H1 (cell line): ENCODE data around the gene BIN1. TPM values are rescaled to one million over a fixed set of nuclear protein-coding genes. Genes with fewer than 3 reads are reported as not detected.

ENCODE experiments used
- CTCF ChIA-PET: fragments of 300-600 bp; sonication (Branson Sonifier 250); formaldehyde crosslinking; loops from one replicate; lab custom pipeline; 2021; ENCODE audit not compliant: partially characterized antibody; lab: Charles Lee
- POLR2A ChIA-PET: fragments of 300-600 bp; sonication (Branson Sonifier 250); formaldehyde crosslinking; loops from one replicate; lab custom pipeline; 2021; ENCODE audit warnings: inconsistent platforms; ENCODE audit not compliant: partially characterized antibody; lab: Charles Lee
- DNase-seq, 2 experiments: peaks; one replicate each; pipeline versions ENCODE4 v3.0.0 to v3.0.0-alpha.2; 2010 to 2022; ENCODE audit warnings: low spot score in 2 of 2, low read depth in 1 of 2, mixed read lengths in 1 of 2
- FAIRE-seq: peaks from 2 replicates; lab custom pipeline; 2011; peaks lifted over from hg19 to GRCh38; lab: Jason Lieb, UNC
- H2AFZ ChIP-seq: 2 replicates; pipeline ENCODE4 v1.8.1; 2012; ENCODE audit warnings: low read length, inconsistent platforms
- H2AK5ac ChIP-seq: 2 replicates; pipeline ENCODE4 v1.6.1; 2013; ENCODE audit warnings: low read depth, low read length
- H2BK120ac ChIP-seq: replicated peaks from 2 replicates; pipeline ENCODE3; 2013; ENCODE audit warnings: low read depth, low read length, inconsistent platforms
- H2BK12ac ChIP-seq: 2 replicates; pipeline ENCODE4 v1.6.1; 2013; ENCODE audit warnings: low read depth, low read length
- H2BK15ac ChIP-seq: 2 replicates; pipeline ENCODE4 v1.6.1; 2013; ENCODE audit warnings: low read length
- H2BK20ac ChIP-seq: 2 replicates; pipeline ENCODE4 v1.6.1; 2013; ENCODE audit warnings: low read length
- H2BK5ac ChIP-seq: 2 replicates; pipeline ENCODE4 v1.6.1; 2013; ENCODE audit warnings: low read depth, low read length
- H3K14ac ChIP-seq: 2 replicates; pipeline ENCODE4 v1.6.1; 2013; ENCODE audit warnings: inconsistent platforms; ENCODE audit not compliant: insufficient read length
- H3K18ac ChIP-seq: 2 replicates; pipeline ENCODE4 v1.6.1; 2013; ENCODE audit warnings: low read length; ENCODE audit errors: extremely low read depth
- H3K23ac ChIP-seq: 2 replicates; pipeline ENCODE4 v1.6.1; 2013; ENCODE audit warnings: inconsistent platforms; ENCODE audit not compliant: insufficient read length
- H3K23me2 ChIP-seq: 2 replicates; pipeline ENCODE4 v1.6.1; 2013; ENCODE audit warnings: low read depth, low read length
- H3K27ac ChIP-seq: 2 replicates; pipeline ENCODE4 v1.6.1; 2011; ENCODE audit warnings: low read depth, low read length, inconsistent platforms
- H3K27me3 ChIP-seq, 4 experiments: replicated peaks in 1 of 4; 1 replicate in 1 of 4; 2 replicates in 3 of 4; pipeline versions ENCODE4 v1.6.1 to v1.8.1; 2011 to 2013; ENCODE audit warnings: low read length in 3 of 4, mild to moderate bottlenecking in 3 of 4, inconsistent platforms in 2 of 4, mixed read lengths in 2 of 4, moderate library complexity in 1 of 4; ENCODE audit not compliant: control insufficient read depth in 3 of 4, insufficient read depth in 3 of 4; ENCODE audit errors: extremely low read depth in 1 of 4
- H3K36me3 ChIP-seq, 4 experiments: 2 replicates each; pipeline versions ENCODE4 v1.6.1 to v1.8.1; 2011 to 2013; ENCODE audit warnings: mild to moderate bottlenecking in 4 of 4, low read length in 3 of 4, moderate library complexity in 2 of 4, control low read depth in 1 of 4, inconsistent platforms in 1 of 4; ENCODE audit not compliant: insufficient read depth in 4 of 4, control insufficient read depth in 2 of 4
- H3K4ac ChIP-seq: replicated peaks from 2 replicates; pipeline ENCODE3; 2013; ENCODE audit warnings: low read length, low read depth, mixed read lengths, inconsistent platforms; ENCODE audit not compliant: insufficient read length
- H3K4me1 ChIP-seq, 4 experiments: replicated peaks in 1 of 4; 1 replicate in 1 of 4; 2 replicates in 3 of 4; pipeline versions ENCODE4 v1.6.1 to v1.8.1; 2011 to 2013; ENCODE audit warnings: low read length in 3 of 4, inconsistent platforms in 2 of 4, mixed read lengths in 1 of 4; ENCODE audit not compliant: insufficient read depth in 4 of 4, control insufficient read depth in 3 of 4
- H3K4me2 ChIP-seq, 2 experiments: 2 replicates each; pipeline versions ENCODE4 v1.6.1 to v1.8.1; 2011 to 2013; ENCODE audit warnings: low read depth in 2 of 2, low read length in 2 of 2, control low read depth in 1 of 2, inconsistent platforms in 1 of 2, mild to moderate bottlenecking in 1 of 2; ENCODE audit not compliant: insufficient read depth in 1 of 2
- H3K4me3 ChIP-seq, 4 experiments: fragments of 200-600, 300-600 bp in 1 of 4; sonication (generic), shearing (Covaris generic), sonication (Bioruptor Twin) in 1 of 4; 2 replicates each; pipeline versions ENCODE4 v1.5.1 to v1.8.1; 2011 to 2016; ENCODE audit warnings: low read length in 4 of 4, low read depth in 3 of 4, control low read depth in 2 of 4, inconsistent platforms in 2 of 4, mild to moderate bottlenecking in 2 of 4, mixed read lengths in 1 of 4, moderate library complexity in 1 of 4; ENCODE audit not compliant: insufficient read depth in 2 of 4; ENCODE audit errors: extremely low read depth in 1 of 4
- H3K56ac ChIP-seq: replicated peaks from 2 replicates; pipeline ENCODE3; 2013; ENCODE audit warnings: low read depth, mild to moderate bottlenecking, mixed read lengths, low read length, inconsistent platforms; ENCODE audit not compliant: insufficient read length
- H3K79me1 ChIP-seq: 2 replicates; pipeline ENCODE4 v1.6.1; 2013; ENCODE audit warnings: low read depth, low read length, control low read depth
- H3K79me2 ChIP-seq, 2 experiments: 2 replicates each; pipeline versions ENCODE4 v1.6.1 to v1.8.1; 2012 to 2013; ENCODE audit warnings: low read length in 2 of 2, mild to moderate bottlenecking in 2 of 2, inconsistent platforms in 1 of 2; ENCODE audit not compliant: insufficient read depth in 2 of 2, control insufficient read depth in 1 of 2
- H3K9ac ChIP-seq, 4 experiments: replicated peaks in 1 of 4; 1 replicate in 1 of 4; 2 replicates in 3 of 4; pipeline versions ENCODE4 v1.6.1 to v1.8.1; 2011 to 2013; ENCODE audit warnings: low read depth in 3 of 4, low read length in 3 of 4, control low read depth in 2 of 4, mild to moderate bottlenecking in 2 of 4, moderate library complexity in 2 of 4, inconsistent platforms in 1 of 4; ENCODE audit errors: extremely low read depth in 1 of 4
- H3K9me3 ChIP-seq, 2 experiments: 2 replicates each; pipeline versions ENCODE4 v1.6.1 to v1.8.1; 2012 to 2013; ENCODE audit warnings: mild to moderate bottlenecking in 2 of 2, moderate library complexity in 2 of 2, control low read depth in 1 of 2, inconsistent platforms in 1 of 2, low read depth in 1 of 2, low read length in 1 of 2, mixed read lengths in 1 of 2; ENCODE audit not compliant: insufficient read depth in 2 of 2
- H4K20me1 ChIP-seq, 2 experiments: replicated peaks in 1 of 2; 2 replicates each; pipeline versions ENCODE3 to v1.8.1; 2011 to 2013; ENCODE audit warnings: inconsistent platforms in 2 of 2, low read length in 2 of 2, mild to moderate bottlenecking in 1 of 2; ENCODE audit not compliant: insufficient read depth in 2 of 2, control insufficient read depth in 1 of 2
- H4K5ac ChIP-seq: 2 replicates; pipeline ENCODE4 v1.6.1; 2013; ENCODE audit warnings: low read length, low read depth, mixed read lengths, inconsistent platforms; ENCODE audit not compliant: insufficient read length
- H4K8ac ChIP-seq: 2 replicates; pipeline ENCODE4 v1.8.0; 2013; ENCODE audit warnings: mild to moderate bottlenecking, moderate library complexity, low read length, inconsistent platforms; ENCODE audit not compliant: insufficient read depth; ENCODE audit errors: extremely low read depth
- H4K91ac ChIP-seq: replicated peaks from 2 replicates; pipeline ENCODE3; 2013; ENCODE audit warnings: low read length, mixed read lengths, inconsistent platforms; ENCODE audit not compliant: insufficient read length
- CHD2 ChIP-seq: IDR thresholded peaks from 2 replicates; pipeline ENCODE4 v1.6.1; 2012; ENCODE audit warnings: low read length, improper control_type of control experiment
- CTCF ChIP-seq, 3 experiments: IDR thresholded peaks; 1 replicate in 2 of 3; 2 replicates in 1 of 3; pipeline versions ENCODE4 v1.5.1 to v1.6.1; 2011; ENCODE audit warnings: low read length in 3 of 3, mild to moderate bottlenecking in 3 of 3, inconsistent platforms in 2 of 3, low read depth in 1 of 3, moderate library complexity in 1 of 3; ENCODE audit not compliant: insufficient read depth in 1 of 3; ENCODE audit errors: control extremely low read depth in 1 of 3
- E2F6 ChIP-seq: IDR thresholded peaks from 2 replicates; pipeline ENCODE4 v1.6.1; 2012; ENCODE audit warnings: inconsistent platforms
- EP300 ChIP-seq, 2 experiments: IDR thresholded peaks; 1 replicate in 1 of 2; 2 replicates in 1 of 2; pipeline ENCODE4 v1.6.1; 2011 to 2012; ENCODE audit warnings: low read depth in 2 of 2, low read length in 2 of 2, mild to moderate bottlenecking in 2 of 2, borderline replicate concordance in 1 of 2, inconsistent platforms in 1 of 2, moderate library complexity in 1 of 2
- HDAC2 ChIP-seq, 2 experiments: fragments of 300-600 bp in 1 of 2; sonication (generic) in 1 of 2; IDR thresholded peaks; 2 replicates each; pipeline ENCODE4 v1.6.1; 2011 to 2012; ENCODE audit warnings: low read depth in 2 of 2, low read length in 2 of 2, mild to moderate bottlenecking in 2 of 2, moderate library complexity in 2 of 2, borderline replicate concordance in 1 of 2, inconsistent platforms in 1 of 2
- NANOG ChIP-seq: IDR thresholded peaks from 2 replicates; pipeline ENCODE4 v1.6.1; 2011; ENCODE audit warnings: low read length, low read depth, mild to moderate bottlenecking, inconsistent platforms; ENCODE audit not compliant: insufficient read depth, poor library complexity, severe bottlenecking
- RAD21 ChIP-seq, 2 experiments: IDR thresholded peaks in 1 of 2; conservative IDR thresholded peaks in 1 of 2; 2 replicates each; pipeline ENCODE4 v1.6.1; 2011; ENCODE audit warnings: low read depth in 2 of 2, low read length in 2 of 2, improper control_type of control experiment in 1 of 2, inconsistent platforms in 1 of 2, mild to moderate bottlenecking in 1 of 2, moderate library complexity in 1 of 2
- RFX5 ChIP-seq: IDR thresholded peaks from 2 replicates; pipeline ENCODE4 v1.6.1; 2011; ENCODE audit warnings: low read depth, low read length, improper control_type of control experiment, borderline replicate concordance
- SP1 ChIP-seq: IDR thresholded peaks from 2 replicates; pipeline ENCODE4 v1.6.1; 2011; ENCODE audit warnings: low read depth, low read length
- WGBS, 2 experiments: shearing (Covaris generic) in 1 of 2; methylation state at CpG; one replicate each; pipeline versions ENCODE4 v1.1.6 to v1.1.7; 2013 to 2015; ENCODE audit warnings: low lambda C conversion rate in 2 of 2, mixed read lengths in 2 of 2, inconsistent platforms in 1 of 2, low coverage in 1 of 2, missing lambda C conversion rate in 1 of 2; ENCODE audit not compliant: insufficient replicate concordance in 2 of 2, insufficient coverage in 1 of 2, insufficient read length in 1 of 2; ENCODE audit errors: extremely low coverage in 1 of 2, missing lambda C conversion rate in 1 of 2; 5-methylcytosine and 5-hydroxymethylcytosine counted together
- polyA plus RNA-seq, 7 experiments: library from polyadenylated mRNA; depleted of rRNA in 3 of 7; stranded (reverse) in 5 of 7; unstranded in 2 of 7; fragments of >200 nt in 5 of 7; fragments of 200-250 nt in 2 of 7; gene quantifications; 1 replicate in 5 of 7; 2 replicates in 1 of 7; 4 replicates in 1 of 7; pipeline versions ENCODE4 v1.2.1 to v1.2.3, GENCODE V29; 2011 to 2013; ENCODE audit warnings: missing spikeins in 2 of 7, mixed read lengths in 2 of 7
- total RNA-seq: library from RNA; stranded (reverse); fragmentation: NEBNext Ultra II Directional; extraction: Animal tissue kit (Norgen Biotek cat#: 25700); gene quantifications from 2 replicates; pipeline ENCODE4 v1.2.1, GENCODE V29; 2021

The BIN1 gene
- total and polyA plus RNA-seq, 2 of the 8 experiments (the other 6 are each of a cell fraction or from before 2014, with no cell fraction given), result 23.6 to 35.6 TPM

GRCh38 chr2:127072396-127072795, 34.6 kb downstream of the BIN1 start:
- CTCF ChIA-PET, result interaction anchor here (1.0 to 12.7 kb wide), 11 partner anchors 7 to 98 kb away, joined by 3 to 132 read pairs (median 5); partner anchors contain the start of gene BIN1
- Histone ChIP-seq H3K4me3 (no peak overlapping the region), H4K8ac (no peak overlapping the region), H3K56ac (no peak overlapping the region), H4K91ac (no peak overlapping the region), H3K4ac (no peak overlapping the region), H4K5ac (no peak overlapping the region), H2BK20ac (no peak overlapping the region), H2BK12ac (no peak overlapping the region), H3K23ac (no peak overlapping the region), H3K4me1 (peaks cover 0 to 2% (median 0%) of the 10 kb centered on the region in 4 experiments; a peak in 4 of 7 replicates), H3K79me2 (no peaks in the 10 kb centered on the region; a peak in 1 of 4 replicates), H3K18ac (no peak overlapping the region), H4K20me1 (peaks cover 0 to 13% of the 10 kb centered on the region in 2 experiments), H2BK15ac (no peak overlapping the region), H3K27ac (no peak overlapping the region), H2BK5ac (no peak overlapping the region), H3K79me1 (no peaks in the 10 kb centered on the region; the same call in 1 of the 2 replicates), H3K36me3 (peaks cover 0 to 4% (median 0%) of the 10 kb centered on the region in 4 experiments; a peak in 2 of 8 replicates), H2BK120ac (no peak overlapping the region), H3K27me3 (peaks cover 0 to 3% (median 0%) of the 10 kb centered on the region in 4 experiments; a peak in 1 of 7 replicates), H3K9me3 (no peaks in the 10 kb centered on the region), H3K14ac (no peak overlapping the region), H3K9ac (no peak overlapping the region), H3K4me2 (no peak overlapping the region), H2AK5ac (no peak overlapping the region), H2AFZ (no peak overlapping the region), H3K23me2 (0 out of 2 replicates have a peak, but pooled peaks cover 2% of the 10 kb centered on the region)
- POLR2A ChIA-PET, result no interaction called here
- WGBS, 2 experiments, result 84% methylated on average over 9 of the region's 9 CpGs; no CpG with 5 or more reads in 1 of the 2 experiments
- DNase-seq, result no peak
- FAIRE-seq, result no peak
- TF ChIP-seq RAD21 (IDR thresholded peaks at IDR 0.05 in 1 of 2, conservative IDR thresholded peaks at IDR 0.05 in 1 of 2; ENCODE audit: low read depth in 2 of 2, low read length in 2 of 2) (no peak), CTCF (IDR thresholded peaks at IDR 0.05; ENCODE audit: control extremely low read depth in 1 of 3, insufficient read depth in 1 of 3, low read depth in 1 of 3, low read length in 3 of 3) (no peak), HDAC2 (IDR thresholded peaks at IDR 0.05; ENCODE audit: borderline replicate concordance in 1 of 2, low read depth in 2 of 2, low read length in 2 of 2) (no peak), E2F6 (no peak), CHD2 (no peak), RFX5 (no peak), EP300 (IDR thresholded peaks at IDR 0.05; ENCODE audit: borderline replicate concordance in 1 of 2, low read depth in 2 of 2, low read length in 2 of 2) (no peak), NANOG (no peak), SP1 (no peak)
